GM15510 (cell line): Measurements from ENCODE around the gene AMN.

Experiments
- POLR2A ChIP-seq: IDR thresholded peaks from 3 replicates; pipeline ENCODE4 v1.6.1; 2011; ENCODE audit warnings: borderline replicate concordance; ENCODE audit not compliant: insufficient read length; ENCODE audit errors: extremely low read depth

Gene AMN

GRCh38 chr14:102971314-102971713 lies 48.9 kb downstream of the AMN start:
- no peak for TF ChIP-seq POLR2A

GRCh38 chr14:102971836-102972606 lies 49.6 kb downstream of the AMN start:
- no peak for TF ChIP-seq POLR2A

- TF ChIP-seq POLR2A: no peak
These were observed 51.3 kb downstream of the AMN start for GRCh38 chr14:102973706-102974285.

- TF ChIP-seq POLR2A: no peak
These were observed 53.2 kb downstream of the AMN start for GRCh38 chr14:102975662-102976061.

GRCh38 chr14:102977475-102977874 lies 55.0 kb downstream of the AMN start:
- TF ChIP-seq POLR2A: no peak

- no peak for TF ChIP-seq POLR2A
These were observed 56.9 kb downstream of the AMN start for GRCh38 chr14:102979406-102979805.

- TF ChIP-seq POLR2A: no peak
These were observed 57.9 kb downstream of the AMN start for GRCh38 chr14:102980409-102980810.
